Stomach (tissue), 9 donors: Measurements from ENCODE around the gene RSBN1L. TPM values are rescaled to one million over a fixed set of nuclear protein-coding genes. Genes with fewer than 3 reads are reported as not detected.

Experiments used
- DNase-seq, 2 donors: peaks; one replicate each; pipeline versions ENCODE4 v3.0.0 to v3.0.0-alpha.2; 2013 to 2019
- H3K27ac ChIP-seq, 5 donors: fragments of 200-600 bp in 4 of 5; sonication (generic) in 4 of 5; one replicate each; pipeline ENCODE4 v1.5.1; 2013 to 2019; ENCODE audit warnings: mild to moderate bottlenecking in 1 of 5, moderate library complexity in 1 of 5
- H3K27me3 ChIP-seq, 3 donors: fragments of 200-600 bp; sonication (generic); one replicate each; pipeline ENCODE4 v1.5.1; 2017 to 2019; ENCODE audit warnings: mixed run types in 1 of 3
- H3K36me3 ChIP-seq, 4 donors: fragments of 200-600 bp; sonication (generic); 1 replicate in 3 of 4; 2 replicates in 1 of 4; pipeline ENCODE4 v1.5.1; 2016 to 2019
- H3K4me1 ChIP-seq, 4 donors: fragments of 200-600 bp; sonication (generic); one replicate each; pipeline ENCODE4 v1.5.1; 2016 to 2019
- H3K4me3 ChIP-seq, 4 donors: fragments of 200-600 bp; sonication (generic) in 3 of 4; one replicate each; pipeline ENCODE4 v1.5.1; 2016 to 2019; ENCODE audit warnings: mild to moderate bottlenecking in 1 of 4
- H3K9me3 ChIP-seq, 4 donors: fragments of 200-600 bp; sonication (generic); one replicate each; pipeline ENCODE4 v1.5.1; 2016 to 2019
- EP300 ChIP-seq: sonication (generic); formaldehyde crosslinking; IDR thresholded peaks from one replicate; pipeline ENCODE4 v1.6.1; 2017; ENCODE audit warnings: antibody characterized with exemption
- POLR2A ChIP-seq, 4 donors: fragments of 450-650 bp; IDR thresholded peaks; one replicate each; pipeline ENCODE4 v1.6.1; 2016; ENCODE audit warnings: antibody characterized with exemption in 4 of 4, control low read depth in 2 of 4, mild to moderate bottlenecking in 1 of 4, moderate library complexity in 1 of 4
- POLR2AphosphoS5 ChIP-seq, 3 donors: sonication (generic); formaldehyde crosslinking; IDR thresholded peaks; one replicate each; pipeline ENCODE4 v1.6.1; 2016; ENCODE audit warnings: antibody characterized with exemption in 3 of 3
- WGBS, 5 donors: extraction: QIAGEN DNeasy Blood & Tissue Kit in 3 of 5; methylation state at CpG; one replicate each; pipeline versions ENCODE4 v1.1.5 to v1.1.7; 2013 to 2018; 5-methylcytosine and 5-hydroxymethylcytosine counted together
- intact Hi-C: fragments of 100-400 bp; cut with DNase I; formaldehyde crosslinking; loops from one replicate; pipeline ENCODE4 v1.15.1; 2023; ENCODE audit warnings: low total_unique reads
- polyA plus RNA-seq, 3 donors: library from polyadenylated mRNA; stranded (reverse); fragments of 200-250 nt; gene quantifications; one replicate each; pipeline ENCODE4 v1.2.3, GENCODE V29; 2013
- total RNA-seq, 5 donors: library from RNA; depleted of rRNA; stranded (reverse); fragments of >200 nt; gene quantifications; one replicate each; pipeline versions ENCODE4 v1.1.0 to v1.2.3, GENCODE V29; 2014 to 2016
- TF ChIP-seq, protein P1 (sequence below), 7 experiments: fragments of 450-650 bp in 4 of 7; fragments of 200-600 bp in 3 of 7; sonication (generic) in 3 of 7; IDR thresholded peaks; one replicate each; pipeline ENCODE4 v1.5.1; 2016 to 2019; ENCODE audit warnings: antibody characterized with exemption in 7 of 7, control low read depth in 2 of 7, mild to moderate bottlenecking in 1 of 7
- donor health status: healthy with polysubstance abuse.
- donor health status: Bipolar disorder and iron deficiency.
- donor health status: healthy.

RSBN1L gene
- total and polyA plus RNA-seq, 8 donors, result 4.2 to 68.3 (median 11.6) TPM

DNA sequence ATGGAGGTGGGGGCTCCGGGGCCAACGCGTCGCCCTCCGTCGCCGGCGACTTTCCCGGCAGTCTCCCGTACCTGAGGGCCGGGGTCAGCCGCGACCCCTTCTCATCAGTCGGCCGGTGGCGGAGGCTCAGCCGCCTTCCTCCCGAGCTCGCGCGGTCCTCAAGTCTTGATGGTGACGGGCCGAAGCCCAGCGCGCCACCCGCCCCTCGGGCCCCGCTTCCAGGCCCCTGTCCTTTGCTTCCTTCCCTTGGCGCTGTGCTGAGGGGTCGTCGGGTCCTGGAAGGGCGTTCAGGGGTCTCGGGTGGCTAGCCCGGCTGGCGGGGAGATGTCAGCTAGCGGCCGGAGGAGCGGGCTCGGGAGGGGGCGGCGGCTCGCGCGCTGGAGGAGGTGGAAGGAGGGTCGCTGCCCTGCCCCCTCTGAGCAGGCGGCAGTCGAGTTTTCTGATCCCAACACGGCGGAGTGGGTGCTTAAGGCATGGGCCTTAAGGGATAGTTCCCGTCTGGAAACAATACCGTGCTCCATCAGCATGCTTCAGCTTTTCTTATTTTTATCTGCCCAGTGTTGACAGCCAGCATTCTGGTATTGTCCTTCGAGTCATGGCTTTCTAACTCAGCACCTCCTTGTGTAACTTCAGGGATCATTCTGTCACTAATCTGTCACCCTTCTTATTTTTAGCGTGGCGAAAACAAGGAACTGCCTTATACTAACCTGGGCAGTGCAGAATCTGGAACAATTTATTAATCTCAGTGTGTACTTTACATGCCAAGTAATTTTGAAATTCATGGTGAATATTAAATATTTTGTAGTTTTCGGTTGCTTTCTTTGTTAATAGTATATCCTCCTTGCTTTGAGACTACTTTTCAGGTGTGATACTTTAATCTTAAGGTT, 103.1 kb downstream of the RSBN1L start:
- peak overlapping the region; percentile 67 to 94 (median 92) for H3K27ac ChIP-seq
- H3K4me1 ChIP-seq, result peaks cover 13 to 54% (median 33%) of the 10 kb centered on the region in 4 donors
- peak overlapping the region; percentile 86 to 96 (median 89) for H3K4me3 ChIP-seq
- TF ChIP-seq POLR2A (IDR thresholded peaks at IDR 0.05) (no peak), POLR2AphosphoS5 (IDR thresholded peaks at IDR 0.05) (no peak), EP300 (no peak)
- TF ChIP-seq, protein P1, sequence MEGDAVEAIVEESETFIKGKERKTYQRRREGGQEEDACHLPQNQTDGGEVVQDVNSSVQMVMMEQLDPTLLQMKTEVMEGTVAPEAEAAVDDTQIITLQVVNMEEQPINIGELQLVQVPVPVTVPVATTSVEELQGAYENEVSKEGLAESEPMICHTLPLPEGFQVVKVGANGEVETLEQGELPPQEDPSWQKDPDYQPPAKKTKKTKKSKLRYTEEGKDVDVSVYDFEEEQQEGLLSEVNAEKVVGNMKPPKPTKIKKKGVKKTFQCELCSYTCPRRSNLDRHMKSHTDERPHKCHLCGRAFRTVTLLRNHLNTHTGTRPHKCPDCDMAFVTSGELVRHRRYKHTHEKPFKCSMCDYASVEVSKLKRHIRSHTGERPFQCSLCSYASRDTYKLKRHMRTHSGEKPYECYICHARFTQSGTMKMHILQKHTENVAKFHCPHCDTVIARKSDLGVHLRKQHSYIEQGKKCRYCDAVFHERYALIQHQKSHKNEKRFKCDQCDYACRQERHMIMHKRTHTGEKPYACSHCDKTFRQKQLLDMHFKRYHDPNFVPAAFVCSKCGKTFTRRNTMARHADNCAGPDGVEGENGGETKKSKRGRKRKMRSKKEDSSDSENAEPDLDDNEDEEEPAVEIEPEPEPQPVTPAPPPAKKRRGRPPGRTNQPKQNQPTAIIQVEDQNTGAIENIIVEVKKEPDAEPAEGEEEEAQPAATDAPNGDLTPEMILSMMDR (IDR thresholded peaks at IDR 0.05), result no peak
- DNase-seq, result peak in 1 of 2 donors; percentile 78
- H3K36me3 ChIP-seq, result peaks cover 0 to 5% (median 2%) of the 10 kb centered on the region in 4 donors
- no peaks in the 10 kb centered on the region for H3K9me3 ChIP-seq
- intact Hi-C loops, result no loop called here
- 1 to 2% (median 1%) methylated on average over 36 to 55 of the region's 55 CpGs for WGBS, 5 donors
- H3K27me3 ChIP-seq, result no peaks in the 10 kb centered on the region

GRCh38 chr7:77800158-77800557, 103.9 kb downstream of the RSBN1L start:
- Histone ChIP-seq H3K36me3 (peaks cover 0 to 2% (median 0%) of the 10 kb centered on the region in 4 donors), H3K27ac (peak overlapping the region in 2 of 5 donors; percentile 76 to 92), H3K27me3 (no peaks in the 10 kb centered on the region), H3K9me3 (no peaks in the 10 kb centered on the region), H3K4me3 (peak overlapping the region in 2 of 4 donors; percentile 86 to 96), H3K4me1 (peaks cover 13 to 48% (median 33%) of the 10 kb centered on the region in 4 donors)
- DNase-seq, result peak in 1 of 2 donors; percentile 23
- TF ChIP-seq POLR2A (IDR thresholded peaks at IDR 0.05) (no peak), EP300 (no peak), POLR2AphosphoS5 (IDR thresholded peaks at IDR 0.05) (no peak)
- TF ChIP-seq, protein P1 (IDR thresholded peaks at IDR 0.05), result no peak
- intact Hi-C loops, result no loop called here
- WGBS, 5 donors, result 36 to 57% (median 43%) methylated on average over 4 of the region's 4 CpGs

DNA sequence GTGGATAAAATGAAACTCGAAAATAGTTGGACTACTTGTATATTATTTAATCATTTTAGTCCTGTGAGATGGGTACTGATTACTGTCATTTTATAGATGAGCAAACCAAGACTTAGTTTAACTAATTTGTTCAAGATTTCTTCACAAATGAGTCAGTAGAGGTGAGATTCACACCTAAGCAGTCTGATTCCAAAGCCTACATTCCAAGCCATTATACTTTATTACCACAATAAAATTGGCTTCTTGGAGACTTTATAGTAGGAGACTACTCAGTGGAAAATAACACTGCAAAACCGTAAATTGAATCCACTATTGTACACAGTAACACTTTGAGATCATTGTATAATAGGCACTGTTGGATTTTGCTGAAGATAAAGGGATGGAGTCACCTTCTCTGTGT, 104.5 kb downstream of the RSBN1L start:
- intact Hi-C loops, result no loop called here
- Histone ChIP-seq H3K4me1 (peaks cover 13 to 43% (median 33%) of the 10 kb centered on the region in 4 donors), H3K9me3 (peaks cover 0 to 2% (median 0%) of the 10 kb centered on the region in 4 donors), H3K4me3 (no peak overlapping the region), H3K27me3 (no peaks in the 10 kb centered on the region), H3K27ac (no peak overlapping the region), H3K36me3 (no peaks in the 10 kb centered on the region)
- DNase-seq, result no peak
- no peak for TF ChIP-seq POLR2AphosphoS5 (IDR thresholded peaks at IDR 0.05)
- no peak for TF ChIP-seq EP300
- TF ChIP-seq POLR2A (IDR thresholded peaks at IDR 0.05), result no peak
- TF ChIP-seq, protein P1 (IDR thresholded peaks at IDR 0.05), result no peak
- WGBS, 5 donors, result 82 to 92% (median 86%) methylated on average over 2 of the region's 2 CpGs

- Histone ChIP-seq H3K4me3 (no peak overlapping the region), H3K9me3 (peaks cover 0 to 23% (median 10%) of the 10 kb centered on the region in 4 donors), H3K36me3 (no peaks in the 10 kb centered on the region), H3K27ac (peak overlapping the region in 1 of 5 donors; percentile 16), H3K4me1 (peaks cover 0 to 23% (median 18%) of the 10 kb centered on the region in 4 donors), H3K27me3 (no peaks in the 10 kb centered on the region)
- DNase-seq, result no peak
- 63 to 83% (median 76%) methylated on average over 2 of the region's 2 CpGs for WGBS, 5 donors
- intact Hi-C loops, result no loop called here
- no peak for TF ChIP-seq POLR2AphosphoS5 (IDR thresholded peaks at IDR 0.05)
- TF ChIP-seq, protein P1 (IDR thresholded peaks at IDR 0.05), result no peak
- TF ChIP-seq POLR2A (IDR thresholded peaks at IDR 0.05), result no peak
- no peak for TF ChIP-seq EP300
These were observed 106.5 kb downstream of the RSBN1L start for GRCh38 chr7:77802557-77803405.
